CD14-positive monocyte (primary cell): Measurements from ENCODE around the gene ANXA2. TPM values are rescaled to one million over a fixed set of nuclear protein-coding genes. Genes with fewer than 3 reads are reported as not detected.

Experiments used
- DNase-seq, 3 donors: peaks; one replicate each; pipeline ENCODE4 v3.0.0-alpha.2; 2011 to 2022
- H2AFZ ChIP-seq: 2 replicates; pipeline ENCODE4 v1.6.0; 2012; ENCODE audit warnings: mild to moderate bottlenecking, low read depth, low read length, inconsistent platforms; ENCODE audit not compliant: insufficient read depth, poor library complexity, severe bottlenecking
- H3K27ac ChIP-seq, 2 donors: 1 replicate in 1 of 2; 2 replicates in 1 of 2; pipeline ENCODE4 v1.5.1; 2012 to 2013; ENCODE audit warnings: low read length in 2 of 2, control low read depth in 1 of 2, inconsistent platforms in 1 of 2, low read depth in 1 of 2, mild to moderate bottlenecking in 1 of 2
- H3K27me3 ChIP-seq, 2 donors: one replicate each; pipeline versions ENCODE4 v1.6.0 to v1.6.1; 2011 to 2013; ENCODE audit warnings: low read length in 2 of 2; ENCODE audit not compliant: control insufficient read depth in 2 of 2, insufficient read depth in 2 of 2
- H3K36me3 ChIP-seq, 2 donors: replicated peaks in 1 of 2; 1 replicate in 1 of 2; 2 replicates in 1 of 2; pipeline versions ENCODE4 v1.5.1 to v1.6.1; 2012 to 2013; ENCODE audit warnings: low read length in 2 of 2, control low read depth in 1 of 2, inconsistent platforms in 1 of 2, mild to moderate bottlenecking in 1 of 2; ENCODE audit not compliant: insufficient read depth in 2 of 2, control insufficient read depth in 1 of 2
- H3K4me1 ChIP-seq, 2 donors: 1 replicate in 1 of 2; 2 replicates in 1 of 2; pipeline versions ENCODE4 v1.5.1 to v1.6.1; 2012 to 2013; ENCODE audit warnings: low read length in 2 of 2, control low read depth in 1 of 2, inconsistent platforms in 1 of 2, mild to moderate bottlenecking in 1 of 2, moderate library complexity in 1 of 2; ENCODE audit not compliant: insufficient read depth in 2 of 2, control insufficient read depth in 1 of 2
- H3K4me2 ChIP-seq: replicated peaks from 2 replicates; pipeline ENCODE3; 2012; ENCODE audit warnings: low read length, moderate library complexity, mild to moderate bottlenecking; ENCODE audit not compliant: poor library complexity, severe bottlenecking; ENCODE audit errors: extremely low read depth
- H3K4me3 ChIP-seq, 3 experiments: fragments of 200-600 bp in 1 of 3; sonication (generic) in 1 of 3; replicated peaks in 1 of 3; 1 replicate in 2 of 3; 2 replicates in 1 of 3; pipeline ENCODE4 v1.5.1; 2011 to 2013; ENCODE audit warnings: low read length in 3 of 3, mild to moderate bottlenecking in 3 of 3, control low read depth in 2 of 3, low read depth in 2 of 3, inconsistent platforms in 1 of 3, moderate library complexity in 1 of 3
- H3K79me2 ChIP-seq: 2 replicates; pipeline ENCODE4 v1.6.0; 2012; ENCODE audit warnings: mild to moderate bottlenecking, control low read depth, inconsistent platforms, low read length, moderate library complexity; ENCODE audit not compliant: insufficient read depth
- H3K9ac ChIP-seq: 2 replicates; pipeline ENCODE4 v1.6.0; 2017; ENCODE audit warnings: low read length, mild to moderate bottlenecking; ENCODE audit not compliant: insufficient read depth, poor library complexity, severe bottlenecking
- H3K9me3 ChIP-seq, 2 donors: replicated peaks in 1 of 2; 1 replicate in 1 of 2; 2 replicates in 1 of 2; pipeline versions ENCODE4 v1.5.1 to v1.6.1; 2012 to 2013; ENCODE audit warnings: low read length in 2 of 2, control low read depth in 1 of 2; ENCODE audit not compliant: control insufficient read depth in 1 of 2, insufficient read depth in 1 of 2
- H4K20me1 ChIP-seq: 2 replicates; pipeline ENCODE4 v1.6.0; 2012; ENCODE audit warnings: mild to moderate bottlenecking, low read length, control low read depth, moderate library complexity; ENCODE audit not compliant: insufficient read depth
- H3K27ac Mint-ChIP-seq, 7 donors: one replicate each; pipeline ENCODE4 v1.8.0; 2020; ENCODE audit warnings: mild to moderate bottlenecking in 7 of 7, mixed read lengths in 7 of 7, moderate library complexity in 6 of 7, inconsistent platforms in 2 of 7
- H3K27me3 Mint-ChIP-seq, 3 donors: one replicate each; pipeline ENCODE4 v1.8.0; 2021 to 2022; ENCODE audit warnings: low read depth in 3 of 3, mild to moderate bottlenecking in 3 of 3, mixed read lengths in 3 of 3, moderate library complexity in 3 of 3, inconsistent platforms in 1 of 3
- H3K36me3 Mint-ChIP-seq, 2 donors: one replicate each; pipeline ENCODE4 v1.8.0; 2020; ENCODE audit warnings: mixed read lengths in 2 of 2, inconsistent platforms in 1 of 2, mild to moderate bottlenecking in 1 of 2
- H3K4me1 Mint-ChIP-seq: one replicate; pipeline ENCODE4 v1.8.0; 2020; ENCODE audit warnings: mild to moderate bottlenecking, mixed read lengths
- H3K4me3 Mint-ChIP-seq, 2 donors: one replicate each; pipeline ENCODE4 v1.8.0; 2020; ENCODE audit warnings: mild to moderate bottlenecking in 2 of 2, mixed read lengths in 2 of 2, moderate library complexity in 1 of 2
- H3K9me3 Mint-ChIP-seq, 7 donors: one replicate each; pipeline ENCODE4 v1.8.0; 2020 to 2022; ENCODE audit warnings: mixed read lengths in 7 of 7, mild to moderate bottlenecking in 6 of 7, moderate library complexity in 6 of 7, inconsistent platforms in 2 of 7
- CTCF ChIP-seq: fragments of 200-600 bp; IDR thresholded peaks from one replicate; pipeline ENCODE4 v1.8.0; 2022; ENCODE audit warnings: antibody characterized with exemption, mild to moderate bottlenecking
- WGBS: methylation state at CpG from one replicate; pipeline ENCODE4 v1.1.5; 2013; ENCODE audit warnings: missing lambda C conversion rate; ENCODE audit not compliant: insufficient coverage; 5-methylcytosine and 5-hydroxymethylcytosine counted together
- intact Hi-C, 2 donors: fragments of 100-400 bp; cut with micrococcal nuclease; formaldehyde crosslinking; loops; one replicate each; pipeline versions ENCODE4 v1.15.0 to v1.15.1; 2023
- polyA plus RNA-seq, 3 donors: library from polyadenylated mRNA; depleted of rRNA in 1 of 3; unstranded in 2 of 3; stranded (reverse) in 1 of 3; fragments of 300-500 nt in 2 of 3; fragments of >200 nt in 1 of 3; fragmentation: Illumina TruSeq in 2 of 3; gene quantifications; 1 replicate in 2 of 3; 2 replicates in 1 of 3; pipeline ENCODE4 v1.2.3, GENCODE V29; 2012 to 2021

The ANXA2 gene
- polyA plus RNA-seq, 3 donors: 966 to 2,079 (median 2,046) TPM

GRCh38 chr15:60382773-60383674 lies 14.8 kb downstream of the ANXA2 start:
- peaks cover 99% of the 10 kb centered on the region for H4K20me1 ChIP-seq
- H3K4me1 ChIP-seq: peaks cover 0 to 6% of the 10 kb centered on the region in 2 donors
- H3K27ac ChIP-seq: peak overlapping the region in 1 of 2 donors; percentile 50
- peaks cover 99% of the 10 kb centered on the region for H3K79me2 ChIP-seq
- H3K4me3 ChIP-seq: no peak overlapping the region
- no peak overlapping the region for H3K4me2 ChIP-seq
- no peaks in the 10 kb centered on the region for H3K9me3 ChIP-seq
- H3K36me3 ChIP-seq: peaks cover 72 to 91% of the 10 kb centered on the region in 2 donors
- no peaks in the 10 kb centered on the region for H3K27me3 ChIP-seq
- 100% methylated on average over 5 of the region's 8 CpGs for WGBS
- H3K4me3 Mint-ChIP-seq: no peak overlapping the region
- no peak overlapping the region for H2AFZ ChIP-seq
- no peaks in the 10 kb centered on the region for H3K9me3 Mint-ChIP-seq
- intact Hi-C loops: loop anchor here in 1 of 2 donors (10.0 kb wide), 1 partner anchor 52 kb away; no protein-coding TSS in a partner anchor
- no peak overlapping the region for H3K9ac ChIP-seq
- peaks cover 60 to 74% of the 10 kb centered on the region in 2 donors for H3K36me3 Mint-ChIP-seq
- H3K27me3 Mint-ChIP-seq: no peaks in the 10 kb centered on the region
- no peak for DNase-seq
- H3K4me1 Mint-ChIP-seq: peaks cover 15% of the 10 kb centered on the region
- TF ChIP-seq CTCF: no peak
- peak overlapping the region in 5 of 7 donors; percentile 53 to 82 (median 66) for H3K27ac Mint-ChIP-seq

- Mint-ChIP-seq H3K9me3 (no peaks in the 10 kb centered on the region), H3K27me3 (no peaks in the 10 kb centered on the region), H3K27ac (peak overlapping the region in 4 of 7 donors; percentile 13 to 77 (median 48)), H3K4me1 (peaks cover 6% of the 10 kb centered on the region), H3K36me3 (peaks cover 72 to 83% of the 10 kb centered on the region in 2 donors), H3K4me3 (no peak overlapping the region)
- intact Hi-C loops: loop anchor here in 1 of 2 donors (10.0 kb wide), 1 partner anchor 54 kb away; no protein-coding TSS in a partner anchor
- Histone ChIP-seq H3K9me3 (no peaks in the 10 kb centered on the region), H3K4me1 (peaks cover 0 to 3% of the 10 kb centered on the region in 2 donors), H3K27ac (peak overlapping the region in 1 of 2 donors; percentile 36), H3K9ac (no peak overlapping the region), H4K20me1 (peaks cover 99% of the 10 kb centered on the region), H2AFZ (no peak overlapping the region), H3K27me3 (no peaks in the 10 kb centered on the region), H3K36me3 (peaks cover 90 to 95% of the 10 kb centered on the region in 2 donors), H3K79me2 (peaks cover 99% of the 10 kb centered on the region), H3K4me2 (no peak overlapping the region), H3K4me3 (no peak overlapping the region)
- WGBS: 100% methylated on average over 3 of the region's 8 CpGs
- TF ChIP-seq CTCF: no peak
- DNase-seq: no peak
These were observed 16.5 kb downstream of the ANXA2 start for GRCh38 chr15:60381148-60381788.
